ENCODE data around the gene OR2AT4.

GRCh38 chr11:75145972-75146519 is 49.4 kb upstream of the OR2AT4 start:
- TF ChIP-seq USF2 (IDR thresholded peaks at IDR 0.05; ENCODE audit: low read length) (no peak), TAF1 (IDR thresholded peaks at IDR 0.05; ENCODE audit: low read depth, low read length) (no peak), ATF3 (IDR thresholded peaks at IDR 0.05; ENCODE audit: insufficient read depth, low read depth, low read length) (no peak), SRF (IDR thresholded peaks at IDR 0.05; ENCODE audit: low read depth, low read length) (no peak), ZNF274 (IDR thresholded peaks at IDR 0.05; ENCODE audit: borderline replicate concordance, extremely low read depth, low read length) (no peak), SIN3A (conservative IDR thresholded peaks at IDR 0.05 in 1 of 2, IDR thresholded peaks at IDR 0.05 in 1 of 2; ENCODE audit: low read depth in 1 of 2, low read length in 2 of 2) (no peak), POLR2A (IDR thresholded peaks at IDR 0.05; ENCODE audit: control extremely low read depth in 1 of 2, low read depth in 2 of 2, low read length in 2 of 2) (no peak), RAD21 (IDR thresholded peaks at IDR 0.05 in 1 of 2, conservative IDR thresholded peaks at IDR 0.05 in 1 of 2; ENCODE audit: low read depth in 2 of 2, low read length in 2 of 2) (no peak), CTCF (IDR thresholded peaks at IDR 0.05; ENCODE audit: control extremely low read depth in 1 of 3, insufficient read depth in 1 of 3, low read depth in 1 of 3, low read length in 3 of 3) (no peak)
